Thymus (tissue), 11 donors: ENCODE data around the gene GBF1. TPM values are rescaled to one million over a fixed set of nuclear protein-coding genes. Genes with fewer than 3 reads are reported as not detected.

Experiments
- DNase-seq, 9 donors: peaks; one replicate each; pipeline ENCODE4 v3.0.0-alpha.2; 2013; ENCODE audit warnings: low spot score in 9 of 9, low read depth in 6 of 9, missing footprints in 1 of 9
- H3K27ac ChIP-seq, 2 donors: one replicate each; pipeline ENCODE4 v1.5.1; 2013; ENCODE audit warnings: control low read depth in 1 of 2, low read depth in 1 of 2, low read length in 1 of 2, mild to moderate bottlenecking in 1 of 2, moderate library complexity in 1 of 2
- H3K27me3 ChIP-seq, 2 donors: one replicate each; pipeline ENCODE4 v1.5.1; 2013; ENCODE audit warnings: low read length in 1 of 2; ENCODE audit not compliant: control insufficient read depth in 2 of 2, insufficient read depth in 1 of 2
- H3K36me3 ChIP-seq, 2 donors: one replicate each; pipeline ENCODE4 v1.5.1; 2013; ENCODE audit warnings: low read length in 1 of 2, mild to moderate bottlenecking in 1 of 2, moderate library complexity in 1 of 2; ENCODE audit not compliant: control insufficient read depth in 2 of 2, insufficient read depth in 2 of 2
- H3K4me1 ChIP-seq, 2 donors: one replicate each; pipeline ENCODE4 v1.5.1; 2013; ENCODE audit warnings: low read length in 2 of 2; ENCODE audit not compliant: control insufficient read depth in 2 of 2, insufficient read depth in 2 of 2
- H3K4me3 ChIP-seq, 2 donors: one replicate each; pipeline ENCODE4 v1.5.1; 2013; ENCODE audit warnings: low read length in 2 of 2, control low read depth in 1 of 2, mild to moderate bottlenecking in 1 of 2
- H3K9me3 ChIP-seq, 2 donors: one replicate each; pipeline ENCODE4 v1.5.1; 2013; ENCODE audit warnings: low read length in 1 of 2, mild to moderate bottlenecking in 1 of 2; ENCODE audit not compliant: control insufficient read depth in 2 of 2, insufficient read depth in 1 of 2
- WGBS: extraction: QIAGEN DNeasy Blood & Tissue Kit; methylation state at CpG from one replicate; pipeline ENCODE4 v1.1.7; 2013; 5-methylcytosine and 5-hydroxymethylcytosine counted together
- polyA plus RNA-seq: library from polyadenylated mRNA; stranded (reverse); fragments of 200-250 nt; gene quantifications from one replicate; pipeline ENCODE4 v1.2.3, GENCODE V29; 2013
- total RNA-seq: library from RNA; stranded (reverse); fragments of 120-200 nt; gene quantifications from one replicate; pipeline ENCODE4 v1.2.4, GENCODE V29; 2013
- donor health status: healthy.

GBF1 gene
- total and polyA plus RNA-seq, 2 donors, result 9.6 to 11.1 TPM

GRCh38 chr10:102424145-102424544 is 178.8 kb downstream of the GBF1 start:
- H3K4me1 ChIP-seq, result peaks cover 32 to 35% of the 10 kb centered on the region in 2 donors
- peaks cover 8 to 39% of the 10 kb centered on the region in 2 donors for H3K27me3 ChIP-seq
- WGBS, result 97% methylated on average over 9 of the region's 9 CpGs
- no peak for DNase-seq
- no peak overlapping the region for H3K4me3 ChIP-seq
- H3K27ac ChIP-seq, result no peak overlapping the region
- peaks cover 14 to 18% of the 10 kb centered on the region in 2 donors for H3K36me3 ChIP-seq
- peaks cover 0 to 12% of the 10 kb centered on the region in 2 donors for H3K9me3 ChIP-seq

DNA sequence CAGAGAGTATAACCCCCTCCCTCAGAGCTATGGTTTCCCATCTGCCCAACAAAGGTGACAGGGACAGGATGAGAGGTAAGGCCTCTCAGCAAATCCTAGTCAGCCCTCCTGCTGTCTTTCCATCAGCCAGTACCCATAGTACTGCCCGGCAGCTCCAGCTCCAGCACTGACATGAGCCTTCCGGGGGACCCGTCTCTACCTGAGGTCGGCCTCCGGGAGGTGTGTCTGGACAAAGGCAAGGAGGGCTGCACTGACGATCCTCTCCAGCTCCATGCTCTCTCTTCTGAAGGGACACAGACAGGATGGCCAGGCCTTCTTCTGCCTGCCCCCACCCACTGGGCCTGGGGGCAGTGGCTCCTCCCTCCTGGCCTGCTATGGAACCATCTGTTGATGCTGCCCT is 179.6 kb downstream of the GBF1 start:
- DNase-seq, result no peak
- no peak overlapping the region for H3K4me3 ChIP-seq
- H3K4me1 ChIP-seq, result peaks cover 24 to 27% of the 10 kb centered on the region in 2 donors
- peaks cover 14 to 18% of the 10 kb centered on the region in 2 donors for H3K36me3 ChIP-seq
- H3K27ac ChIP-seq, result no peak overlapping the region
- H3K9me3 ChIP-seq, result peaks cover 0 to 12% of the 10 kb centered on the region in 2 donors
- peaks cover 6 to 31% of the 10 kb centered on the region in 2 donors for H3K27me3 ChIP-seq
- over 99% methylated on average over 6 of the region's 6 CpGs for WGBS

DNA sequence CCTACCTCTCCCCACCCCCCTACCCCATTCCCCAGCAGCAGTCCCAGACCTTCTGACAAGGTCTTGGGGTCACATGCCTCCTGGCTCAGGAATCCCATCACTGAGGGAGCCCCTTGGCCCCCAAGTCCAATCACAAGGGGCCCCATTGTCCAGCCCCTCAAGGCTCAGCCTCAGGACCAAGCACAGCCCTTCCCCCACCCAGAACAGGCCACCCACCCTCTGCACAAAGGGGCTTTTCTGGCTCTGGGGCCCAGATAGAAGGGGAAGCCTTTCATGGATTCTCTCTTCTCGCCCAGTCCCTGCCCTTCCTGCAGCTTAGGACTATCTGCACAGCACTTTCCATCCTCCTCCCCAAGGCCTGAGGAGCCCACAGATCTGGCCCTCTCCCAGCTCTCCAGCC is 180.1 kb downstream of the GBF1 start:
- no peak overlapping the region for H3K27ac ChIP-seq
- peaks cover 6 to 26% of the 10 kb centered on the region in 2 donors for H3K27me3 ChIP-seq
- peaks cover 19 to 22% of the 10 kb centered on the region in 2 donors for H3K4me1 ChIP-seq
- peaks cover 0 to 12% of the 10 kb centered on the region in 2 donors for H3K9me3 ChIP-seq
- H3K36me3 ChIP-seq, result peaks cover 14 to 18% of the 10 kb centered on the region in 2 donors
- DNase-seq, result no peak
- 97% methylated on average over 1 of the region's 1 CpG for WGBS
- no peak overlapping the region for H3K4me3 ChIP-seq

- Histone ChIP-seq H3K27me3 (peaks cover 6 to 12% of the 10 kb centered on the region in 2 donors), H3K4me1 (peaks cover 15% of the 10 kb centered on the region in 2 donors), H3K9me3 (peaks cover 0 to 7% of the 10 kb centered on the region in 2 donors), H3K36me3 (peaks cover 14 to 18% of the 10 kb centered on the region in 2 donors), H3K27ac (no peak overlapping the region), H3K4me3 (no peak overlapping the region)
- WGBS, result 96% methylated on average over 7 of the region's 7 CpGs
- DNase-seq, result no peak
Measured at GRCh38 chr10:102426803-102427287, 181.5 kb downstream of the GBF1 start.

DNA sequence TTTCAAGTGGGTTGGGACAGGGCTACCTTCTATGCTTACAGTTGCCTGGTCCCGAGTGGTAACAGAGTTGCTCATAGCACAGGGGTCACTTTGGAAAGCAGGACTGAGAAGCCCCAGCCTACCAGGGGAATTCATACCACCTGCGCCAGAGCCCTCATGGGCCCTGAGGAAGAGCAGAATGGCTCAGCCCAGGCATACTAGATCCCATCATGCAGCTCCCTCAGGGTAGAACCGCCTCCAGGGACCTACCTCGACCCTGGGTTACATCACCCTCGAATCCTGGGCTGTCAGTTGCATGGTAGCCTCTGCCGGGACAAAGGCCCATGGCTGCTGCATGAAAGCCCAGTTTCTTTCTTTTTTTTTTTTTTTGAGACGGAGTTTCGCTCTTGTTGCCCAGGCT is 184.1 kb downstream of the GBF1 start:
- H3K4me1 ChIP-seq, result peaks cover 7 to 25% of the 10 kb centered on the region in 2 donors
- 97% methylated on average over 8 of the region's 8 CpGs for WGBS
- DNase-seq, result no peak
- H3K27me3 ChIP-seq, result peaks cover 0 to 5% of the 10 kb centered on the region in 2 donors
- no peak overlapping the region for H3K27ac ChIP-seq
- H3K4me3 ChIP-seq, result no peak overlapping the region
- peaks cover 0 to 6% of the 10 kb centered on the region in 2 donors for H3K9me3 ChIP-seq
- peaks cover 3 to 4% of the 10 kb centered on the region in 2 donors for H3K36me3 ChIP-seq

- no peak for DNase-seq
- H3K27ac ChIP-seq, result peak overlapping the region; percentile 74 to 76
- 29% methylated on average over 4 of the region's 4 CpGs for WGBS
- H3K4me3 ChIP-seq, result peak overlapping the region; percentile 95 to 97
- H3K27me3 ChIP-seq, result peaks cover 2 to 17% of the 10 kb centered on the region in 2 donors
- H3K9me3 ChIP-seq, result peaks cover 0 to 6% of the 10 kb centered on the region in 2 donors
- H3K36me3 ChIP-seq, result no peaks in the 10 kb centered on the region
- peaks cover 11 to 46% of the 10 kb centered on the region in 2 donors for H3K4me1 ChIP-seq
Measured at GRCh38 chr10:102431452-102432124, 186.3 kb downstream of the GBF1 start.

Other genes starting within 250 kb of the GBF1 start
- 8.7 TPM for gene ARMH3, start 189.4 kb upstream of the GBF1 start, total RNA-seq
- gene ARMH3, start 189.4 kb upstream of the GBF1 start, polyA plus RNA-seq, result 18.2 TPM
- gene HPS6, start 180.2 kb upstream of the GBF1 start, total RNA-seq, result 15.3 TPM
- gene HPS6, start 180.2 kb upstream of the GBF1 start, polyA plus RNA-seq, result 8.7 TPM
- gene LDB1, start 125.2 kb upstream of the GBF1 start, total RNA-seq, result 52.0 TPM
- gene LDB1, start 125.2 kb upstream of the GBF1 start, polyA plus RNA-seq, result 42.7 TPM
- 7.6 TPM for gene PPRC1, start 112.5 kb upstream of the GBF1 start, total RNA-seq
- gene PPRC1, start 112.5 kb upstream of the GBF1 start, polyA plus RNA-seq, result 19.3 TPM
- gene NOLC1, start 93.1 kb upstream of the GBF1 start, total RNA-seq, result 64.9 TPM
- 42.5 TPM for gene NOLC1, start 93.1 kb upstream of the GBF1 start, polyA plus RNA-seq
- 0.19 TPM for gene ELOVL3, start 19.2 kb upstream of the GBF1 start, total RNA-seq
- 0.48 TPM for gene ELOVL3, start 19.2 kb upstream of the GBF1 start, polyA plus RNA-seq
- 0.05 TPM for gene PITX3, start 4.0 kb upstream of the GBF1 start, total RNA-seq
- 0.02 TPM for gene PITX3, start 4.0 kb upstream of the GBF1 start, polyA plus RNA-seq
- 35.6 TPM for gene NFKB2, start 150.2 kb downstream of the GBF1 start, total RNA-seq
- gene NFKB2, start 150.2 kb downstream of the GBF1 start, polyA plus RNA-seq, result 37.8 TPM
- 4.6 TPM for gene PSD, start 173.3 kb downstream of the GBF1 start, total RNA-seq
- 3.8 TPM for gene PSD, start 173.3 kb downstream of the GBF1 start, polyA plus RNA-seq
- 7.8 TPM for gene FBXL15, start 175.3 kb downstream of the GBF1 start, total RNA-seq
- 12.0 TPM for gene FBXL15, start 175.3 kb downstream of the GBF1 start, polyA plus RNA-seq
- gene CUEDC2, start 187.0 kb downstream of the GBF1 start, total RNA-seq, result 40.5 TPM
- gene CUEDC2, start 187.0 kb downstream of the GBF1 start, polyA plus RNA-seq, result 52.4 TPM
- gene C10orf95, start 206.0 kb downstream of the GBF1 start, total RNA-seq, result 0.19 TPM
- 0.46 TPM for gene C10orf95, start 206.0 kb downstream of the GBF1 start, polyA plus RNA-seq